Activated naive CD8-positive, alpha-beta T cell treated with anti-CD3 and anti-CD28 coated beads for 36 hours (primary cell): ENCODE results near the gene PTPRB. TPM values are rescaled to one million over a fixed set of nuclear protein-coding genes. Genes with fewer than 3 reads are reported as not detected.

Source experiments
- DNase-seq: peaks from one replicate; pipeline ENCODE4 v3.0.0; 2021
- H3K27ac Mint-ChIP-seq: one replicate; pipeline ENCODE4 v1.8.0; 2022; ENCODE audit warnings: mild to moderate bottlenecking, moderate library complexity, mixed read lengths
- H3K27me3 Mint-ChIP-seq: one replicate; pipeline ENCODE4 v1.8.0; 2022; ENCODE audit warnings: mild to moderate bottlenecking, mixed read lengths
- H3K36me3 Mint-ChIP-seq: one replicate; pipeline ENCODE4 v1.8.0; 2021; ENCODE audit warnings: mild to moderate bottlenecking, mixed read lengths
- H3K4me1 Mint-ChIP-seq: one replicate; pipeline ENCODE4 v1.8.0; 2021; ENCODE audit warnings: mixed read lengths
- H3K4me3 Mint-ChIP-seq: one replicate; pipeline ENCODE4 v1.8.0; 2022; ENCODE audit warnings: mild to moderate bottlenecking, moderate library complexity, mixed read lengths
- H3K9me3 Mint-ChIP-seq: one replicate; pipeline ENCODE4 v1.8.0; 2022; ENCODE audit warnings: mixed read lengths
- total RNA-seq, 2 experiments: library from RNA; stranded (reverse); gene quantifications; one replicate each; pipeline ENCODE4 v1.2.3, GENCODE V29; 2021

The PTPRB gene
- total RNA-seq, 2 experiments from 2014 or later = not detected

GRCh38 chr12:70652451-70652850 lies 15.2 kb upstream of the PTPRB start:
- no peak for DNase-seq
- Mint-ChIP-seq H3K27ac (no peak overlapping the region), H3K4me1 (no peaks in the 10 kb centered on the region), H3K9me3 (no peaks in the 10 kb centered on the region), H3K27me3 (peaks cover 5% of the 10 kb centered on the region), H3K4me3 (no peak overlapping the region), H3K36me3 (no peaks in the 10 kb centered on the region)

- Mint-ChIP-seq H3K4me3 (no peak overlapping the region), H3K27ac (no peak overlapping the region), H3K9me3 (no peaks in the 10 kb centered on the region), H3K4me1 (peaks cover 3% of the 10 kb centered on the region), H3K36me3 (no peaks in the 10 kb centered on the region), H3K27me3 (peaks cover 25% of the 10 kb centered on the region)
- no peak for DNase-seq
Measured at GRCh38 chr12:70648831-70649230, 11.6 kb upstream of the PTPRB start.

- no peaks in the 10 kb centered on the region for H3K9me3 Mint-ChIP-seq
- H3K27me3 Mint-ChIP-seq = peaks cover 30% of the 10 kb centered on the region
Measured at GRCh38 chr12:70648191-70648590, 11.0 kb upstream of the PTPRB start.

GRCh38 chr12:70646850-70647249 lies 9.6 kb upstream of the PTPRB start:
- no peak overlapping the region for H3K27ac Mint-ChIP-seq
- DNase-seq = no peak
- H3K9me3 Mint-ChIP-seq = no peaks in the 10 kb centered on the region
- H3K4me1 Mint-ChIP-seq = peaks cover 3% of the 10 kb centered on the region
- peaks cover 30% of the 10 kb centered on the region for H3K27me3 Mint-ChIP-seq
- no peaks in the 10 kb centered on the region for H3K36me3 Mint-ChIP-seq
- no peak overlapping the region for H3K4me3 Mint-ChIP-seq

More at GRCh38 chr12:70648191-70648590, 11.0 kb upstream of the PTPRB start:
- H3K27ac Mint-ChIP-seq = no peak overlapping the region
- peaks cover 3% of the 10 kb centered on the region for H3K4me1 Mint-ChIP-seq
- DNase-seq = no peak
- no peak overlapping the region for H3K4me3 Mint-ChIP-seq
- H3K36me3 Mint-ChIP-seq = no peaks in the 10 kb centered on the region

GRCh38 chr12:70645494-70646317 lies 8.5 kb upstream of the PTPRB start:
- H3K27ac Mint-ChIP-seq = no peak overlapping the region
- peaks cover 3% of the 10 kb centered on the region for H3K4me1 Mint-ChIP-seq
- H3K9me3 Mint-ChIP-seq = no peaks in the 10 kb centered on the region
- DNase-seq = peak; percentile 14
- H3K36me3 Mint-ChIP-seq = no peaks in the 10 kb centered on the region
- H3K4me3 Mint-ChIP-seq = no peak overlapping the region
- H3K27me3 Mint-ChIP-seq = peaks cover 30% of the 10 kb centered on the region

- Mint-ChIP-seq H3K9me3 (no peaks in the 10 kb centered on the region), H3K4me3 (no peak overlapping the region), H3K27ac (no peak overlapping the region), H3K27me3 (peaks cover 30% of the 10 kb centered on the region), H3K4me1 (peaks cover 3% of the 10 kb centered on the region), H3K36me3 (no peaks in the 10 kb centered on the region)
- DNase-seq = no peak
Measured at GRCh38 chr12:70644861-70645260, 7.6 kb upstream of the PTPRB start.

GRCh38 chr12:70643939-70644338 lies 6.7 kb upstream of the PTPRB start:
- H3K4me3 Mint-ChIP-seq = no peak overlapping the region
- no peaks in the 10 kb centered on the region for H3K9me3 Mint-ChIP-seq
- H3K4me1 Mint-ChIP-seq = peaks cover 3% of the 10 kb centered on the region
- DNase-seq = no peak
- no peak overlapping the region for H3K27ac Mint-ChIP-seq
- no peaks in the 10 kb centered on the region for H3K36me3 Mint-ChIP-seq
- peaks cover 24% of the 10 kb centered on the region for H3K27me3 Mint-ChIP-seq

GRCh38 chr12:70641691-70642090 lies 4.5 kb upstream of the PTPRB start:
- H3K36me3 Mint-ChIP-seq = no peaks in the 10 kb centered on the region
- H3K4me1 Mint-ChIP-seq = peaks cover 3% of the 10 kb centered on the region
- no peak overlapping the region for H3K4me3 Mint-ChIP-seq
- no peaks in the 10 kb centered on the region for H3K9me3 Mint-ChIP-seq
- no peak overlapping the region for H3K27ac Mint-ChIP-seq
- no peak for DNase-seq
- peaks cover 28% of the 10 kb centered on the region for H3K27me3 Mint-ChIP-seq

GRCh38 chr12:70640901-70641300 lies 3.7 kb upstream of the PTPRB start:
- H3K27me3 Mint-ChIP-seq = peaks cover 28% of the 10 kb centered on the region
- no peak overlapping the region for H3K4me3 Mint-ChIP-seq
- no peak for DNase-seq
- peaks cover under 1% of the 10 kb centered on the region for H3K4me1 Mint-ChIP-seq
- H3K9me3 Mint-ChIP-seq = no peaks in the 10 kb centered on the region
- no peaks in the 10 kb centered on the region for H3K36me3 Mint-ChIP-seq
- no peak overlapping the region for H3K27ac Mint-ChIP-seq

- Mint-ChIP-seq H3K4me1 (no peaks in the 10 kb centered on the region), H3K27ac (no peak overlapping the region), H3K27me3 (peaks cover 25% of the 10 kb centered on the region), H3K4me3 (no peak overlapping the region), H3K36me3 (no peaks in the 10 kb centered on the region), H3K9me3 (no peaks in the 10 kb centered on the region)
- DNase-seq = no peak
Measured at GRCh38 chr12:70639535-70639934, 2.3 kb upstream of the PTPRB start.

GRCh38 chr12:70638639-70639360 lies 1.6 kb upstream of the PTPRB start:
- no peak overlapping the region for H3K4me3 Mint-ChIP-seq
- H3K4me1 Mint-ChIP-seq = no peaks in the 10 kb centered on the region

GRCh38 chr12:70635755-70636154 lies 1.5 kb downstream of the PTPRB start:
- H3K9me3 Mint-ChIP-seq = no peaks in the 10 kb centered on the region
- H3K27ac Mint-ChIP-seq = no peak overlapping the region
- H3K4me3 Mint-ChIP-seq = no peak overlapping the region
- no peaks in the 10 kb centered on the region for H3K36me3 Mint-ChIP-seq
- no peaks in the 10 kb centered on the region for H3K4me1 Mint-ChIP-seq
- DNase-seq = no peak
- H3K27me3 Mint-ChIP-seq = peaks cover 18% of the 10 kb centered on the region

More at GRCh38 chr12:70638639-70639360, 1.6 kb upstream of the PTPRB start:
- Mint-ChIP-seq H3K36me3 (no peaks in the 10 kb centered on the region), H3K27ac (no peak overlapping the region), H3K9me3 (no peaks in the 10 kb centered on the region), H3K27me3 (peaks cover 19% of the 10 kb centered on the region)
- no peak for DNase-seq

- DNase-seq = no peak
- Mint-ChIP-seq H3K27ac (no peak overlapping the region), H3K36me3 (no peaks in the 10 kb centered on the region), H3K4me1 (no peaks in the 10 kb centered on the region), H3K4me3 (no peak overlapping the region), H3K9me3 (peaks cover 2% of the 10 kb centered on the region), H3K27me3 (peaks cover 11% of the 10 kb centered on the region)
Measured at GRCh38 chr12:70628701-70629480, 8.3 kb downstream of the PTPRB start.

GRCh38 chr12:70627677-70628076 lies 9.6 kb downstream of the PTPRB start:
- no peak for DNase-seq
- H3K4me3 Mint-ChIP-seq = no peak overlapping the region
- no peaks in the 10 kb centered on the region for H3K36me3 Mint-ChIP-seq
- H3K9me3 Mint-ChIP-seq = peaks cover 2% of the 10 kb centered on the region
- H3K27me3 Mint-ChIP-seq = peaks cover 7% of the 10 kb centered on the region
- no peaks in the 10 kb centered on the region for H3K4me1 Mint-ChIP-seq
- H3K27ac Mint-ChIP-seq = no peak overlapping the region

GRCh38 chr12:70626180-70626579 lies 11.0 kb downstream of the PTPRB start:
- H3K27me3 Mint-ChIP-seq = peaks cover 7% of the 10 kb centered on the region
- H3K9me3 Mint-ChIP-seq = peaks cover 2% of the 10 kb centered on the region
- no peak overlapping the region for H3K4me3 Mint-ChIP-seq
- no peak for DNase-seq
- no peak overlapping the region for H3K27ac Mint-ChIP-seq
- H3K36me3 Mint-ChIP-seq = no peaks in the 10 kb centered on the region
- H3K4me1 Mint-ChIP-seq = no peaks in the 10 kb centered on the region
